ENCODE measurements around the gene FKBP15.
"Not testable (repeated sequence)": the region's sequence is repeated elsewhere in the genome, so short reads cannot be mapped to it uniquely, and the experiment has no call there.

Gene FKBP15

GRCh38 chr9:113143432-113144227 is 77.4 kb downstream of the FKBP15 start:
- no peak for TF ChIP-seq CTCF (IDR thresholded peaks at IDR 0.05; ENCODE audit: low read depth, low read length)
- no peak overlapping the region for H3K4me3 ChIP-seq (replicated peaks in 1 of 2; ENCODE audit: low read depth in 2 of 2, low read length in 2 of 2)
- no peak for DNase-seq (ENCODE audit: low read depth in 2 of 2)

- DNase-seq (ENCODE audit: low read depth in 2 of 2); H3K4me3 ChIP-seq (replicated peaks in 1 of 2; ENCODE audit: low read depth in 2 of 2, low read length in 2 of 2): not testable (repeated sequence)
Observed at GRCh38 chr9:113140896-113141295, 80.2 kb downstream of the FKBP15 start.

- TF ChIP-seq CTCF (IDR thresholded peaks at IDR 0.05; ENCODE audit: low read depth, low read length) = no peak
- H3K4me3 ChIP-seq (replicated peaks in 1 of 2; ENCODE audit: low read depth in 2 of 2, low read length in 2 of 2) = no peak overlapping the region
- no peak for DNase-seq (ENCODE audit: low read depth in 2 of 2)
Observed at GRCh38 chr9:113139953-113140352, 81.1 kb downstream of the FKBP15 start.

GRCh38 chr9:113139225-113139829 is 81.8 kb downstream of the FKBP15 start:
- TF ChIP-seq CTCF (IDR thresholded peaks at IDR 0.05; ENCODE audit: low read depth, low read length) = no peak
- DNase-seq (ENCODE audit: low read depth in 2 of 2) = no peak
- H3K4me3 ChIP-seq (replicated peaks in 1 of 2; ENCODE audit: low read depth in 2 of 2, low read length in 2 of 2) = no peak overlapping the region

- no peak for DNase-seq (ENCODE audit: low read depth in 2 of 2)
- no peak for TF ChIP-seq CTCF (IDR thresholded peaks at IDR 0.05; ENCODE audit: low read depth, low read length)
- H3K4me3 ChIP-seq (replicated peaks in 1 of 2; ENCODE audit: low read depth in 2 of 2, low read length in 2 of 2) = no peak overlapping the region
Observed at GRCh38 chr9:113138760-113139159, 82.3 kb downstream of the FKBP15 start.

GRCh38 chr9:113137196-113138168 is 83.6 kb downstream of the FKBP15 start:
- no peak for DNase-seq (ENCODE audit: low read depth in 2 of 2)
- H3K4me3 ChIP-seq (replicated peaks in 1 of 2; ENCODE audit: low read depth in 2 of 2, low read length in 2 of 2) = no peak overlapping the region
- no peak for TF ChIP-seq CTCF (IDR thresholded peaks at IDR 0.05; ENCODE audit: low read depth, low read length)
